Measurements from ENCODE around the gene CTNNA2.

DNA sequence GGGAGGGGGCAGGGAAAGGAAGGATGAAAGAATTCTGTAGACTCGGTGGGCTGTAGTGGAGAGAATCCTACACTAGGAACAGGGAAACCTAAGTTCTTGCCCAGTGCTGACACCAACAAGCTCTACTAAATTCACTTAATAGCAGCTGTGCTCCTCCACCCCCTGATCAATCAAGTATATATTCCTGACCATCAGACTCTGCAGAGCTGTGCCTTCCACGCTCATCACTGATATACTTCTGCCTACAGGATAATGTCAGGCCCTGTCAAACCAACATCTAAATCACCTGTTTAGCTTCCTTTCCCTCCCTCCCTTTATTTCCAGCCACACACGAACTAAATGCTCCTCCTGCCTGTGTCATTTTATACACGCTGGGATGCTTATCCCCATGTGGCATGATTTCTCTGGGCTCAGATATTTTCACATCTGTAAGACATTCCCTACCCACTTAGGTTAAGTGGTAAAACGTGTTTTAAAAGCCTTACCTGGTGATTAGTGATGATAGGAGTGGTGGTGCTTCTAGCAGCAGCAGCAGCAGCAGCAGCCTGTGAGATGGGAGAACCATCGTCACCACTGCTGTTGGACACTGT, 489.8 kb downstream of the CTNNA2 start:
- TF ChIP-seq POLR2A (IDR thresholded peaks at IDR 0.05), result no peak
- TF ChIP-seq, protein P1, sequence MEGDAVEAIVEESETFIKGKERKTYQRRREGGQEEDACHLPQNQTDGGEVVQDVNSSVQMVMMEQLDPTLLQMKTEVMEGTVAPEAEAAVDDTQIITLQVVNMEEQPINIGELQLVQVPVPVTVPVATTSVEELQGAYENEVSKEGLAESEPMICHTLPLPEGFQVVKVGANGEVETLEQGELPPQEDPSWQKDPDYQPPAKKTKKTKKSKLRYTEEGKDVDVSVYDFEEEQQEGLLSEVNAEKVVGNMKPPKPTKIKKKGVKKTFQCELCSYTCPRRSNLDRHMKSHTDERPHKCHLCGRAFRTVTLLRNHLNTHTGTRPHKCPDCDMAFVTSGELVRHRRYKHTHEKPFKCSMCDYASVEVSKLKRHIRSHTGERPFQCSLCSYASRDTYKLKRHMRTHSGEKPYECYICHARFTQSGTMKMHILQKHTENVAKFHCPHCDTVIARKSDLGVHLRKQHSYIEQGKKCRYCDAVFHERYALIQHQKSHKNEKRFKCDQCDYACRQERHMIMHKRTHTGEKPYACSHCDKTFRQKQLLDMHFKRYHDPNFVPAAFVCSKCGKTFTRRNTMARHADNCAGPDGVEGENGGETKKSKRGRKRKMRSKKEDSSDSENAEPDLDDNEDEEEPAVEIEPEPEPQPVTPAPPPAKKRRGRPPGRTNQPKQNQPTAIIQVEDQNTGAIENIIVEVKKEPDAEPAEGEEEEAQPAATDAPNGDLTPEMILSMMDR (IDR thresholded peaks at IDR 0.05), result no peak
